ENCODE measurements around the gene OR2AE1. TPM values are rescaled to one million over a fixed set of nuclear protein-coding genes. Genes with fewer than 3 reads are reported as not detected.
A peak's percentile ranks its signal among the peaks of the same experiment; 100 is the strongest.

OR2AE1 gene, protein sequence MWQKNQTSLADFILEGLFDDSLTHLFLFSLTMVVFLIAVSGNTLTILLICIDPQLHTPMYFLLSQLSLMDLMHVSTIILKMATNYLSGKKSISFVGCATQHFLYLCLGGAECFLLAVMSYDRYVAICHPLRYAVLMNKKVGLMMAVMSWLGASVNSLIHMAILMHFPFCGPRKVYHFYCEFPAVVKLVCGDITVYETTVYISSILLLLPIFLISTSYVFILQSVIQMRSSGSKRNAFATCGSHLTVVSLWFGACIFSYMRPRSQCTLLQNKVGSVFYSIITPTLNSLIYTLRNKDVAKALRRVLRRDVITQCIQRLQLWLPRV
- not detected in 2 replicates for polyA plus RNA-seq (2013)

DNA sequence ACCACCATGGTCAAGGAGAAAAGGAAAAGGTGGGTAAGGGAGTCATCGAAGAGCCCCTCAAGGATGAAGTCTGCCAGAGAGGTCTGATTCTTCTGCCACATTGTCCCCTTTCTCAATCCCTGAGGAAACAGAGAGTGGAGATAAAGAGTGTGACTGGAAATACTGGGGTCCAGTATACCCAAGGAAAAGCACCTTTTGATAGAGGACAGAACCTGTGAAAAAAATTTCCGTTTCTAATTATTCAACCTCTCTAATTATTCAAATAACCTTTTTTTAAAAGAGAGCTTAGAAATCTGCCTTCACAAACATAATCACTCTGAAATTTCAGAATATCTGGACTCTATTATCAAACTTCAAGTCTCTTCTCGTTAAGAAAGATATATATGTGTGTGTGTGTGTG, at the start of gene OR2AE1:
TSS of gene OR2AE1 (minus strand) at position 101 of the 400 bp plus-strand sequence. CDS start at position 101, 0 bp downstream.
- no peak within 1 kb of the TSS for H3K27ac ChIP-seq (ENCODE audit: low read depth, low read length)
- H3K4me1 ChIP-seq (ENCODE audit: control insufficient read depth in 1 of 2, insufficient read depth in 2 of 2, low read length in 2 of 2) = no peaks in the 10 kb centered on the region
- H3K27me3 ChIP-seq (ENCODE audit: insufficient read depth, low read length) = no peaks in the 10 kb centered on the region
- H3K4me2 ChIP-seq (ENCODE audit: low read length) = no peak within 1 kb of the TSS
- H3K9ac ChIP-seq (ENCODE audit: low read length) = no peak within 1 kb of the TSS
- H2AK5ac ChIP-seq (ENCODE audit: low read length) = no peak within 1 kb of the TSS
- H2BK120ac ChIP-seq (ENCODE audit: insufficient read depth, low read length, poor library complexity) = no peak within 1 kb of the TSS
- H3K36me3 ChIP-seq (ENCODE audit: control insufficient read depth in 1 of 2, insufficient read depth in 2 of 2, low read length in 2 of 2) = no peaks in the 10 kb centered on the region
- H3K14ac ChIP-seq (ENCODE audit: low read length) = no peak within 1 kb of the TSS
- no peaks in the 10 kb centered on the region for H3K79me1 ChIP-seq (ENCODE audit: low read length)
- no peaks in the 10 kb centered on the region for H3K9me3 ChIP-seq (ENCODE audit: insufficient read depth, low read depth, low read length)
- no peak within 1 kb of the TSS for H4K91ac ChIP-seq (ENCODE audit: low read depth, low read length)
- no peak within 1 kb of the TSS for H3K4ac ChIP-seq (ENCODE audit: low read depth, low read length)
- peak within 1 kb of the TSS; percentile 21 for H2BK5ac ChIP-seq (ENCODE audit: low read depth, low read length, poor library complexity)
- no peak within 1 kb of the TSS for H2BK12ac ChIP-seq (ENCODE audit: low read length)
- no peak within 1 kb of the TSS for H4K12ac ChIP-seq (ENCODE audit: low read depth, low read length)
- no peak within 1 kb of the TSS for H4K8ac ChIP-seq (ENCODE audit: low read depth, low read length)
- no peak within 1 kb of the TSS for H2AFZ ChIP-seq (ENCODE audit: insufficient read depth, low read length, poor library complexity)
- H3K79me2 ChIP-seq (ENCODE audit: control insufficient read depth, insufficient read depth, low read length, poor library complexity) = no peaks in the 10 kb centered on the region
- no CpG with 5 or more reads among the region's 3 CpGs for WGBS (ENCODE audit: extremely low coverage, insufficient coverage, insufficient read length)
- no peak within 1 kb of the TSS for H3K4me3 ChIP-seq (ENCODE audit: low read depth, low read length)
- no peak within 1 kb of the TSS for H3K18ac ChIP-seq (ENCODE audit: low read length)
- no peak for DNase-seq
- H3K23ac ChIP-seq (ENCODE audit: low read length) = no peak within 1 kb of the TSS

DNA sequence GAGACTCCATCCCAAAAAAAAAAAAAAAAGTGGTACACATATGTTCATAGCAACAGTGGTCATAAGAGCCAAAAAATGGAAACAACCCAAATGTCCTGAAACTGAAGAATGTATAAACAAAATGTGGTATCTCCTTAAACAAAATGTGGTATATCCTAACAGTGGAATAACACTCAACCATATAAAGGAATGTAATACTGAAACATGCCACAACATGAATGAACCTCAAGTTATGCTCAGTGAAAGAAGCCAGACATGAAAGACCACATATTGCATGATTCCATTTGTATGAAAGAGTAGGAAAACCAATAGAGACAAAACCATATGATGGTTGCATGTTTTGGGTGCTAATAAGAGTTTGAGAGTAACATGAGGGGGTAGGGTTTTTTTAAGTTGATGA, 49.5 kb upstream of the OR2AE1 start:
- no peaks in the 10 kb centered on the region for H3K9me3 ChIP-seq (ENCODE audit: insufficient read depth, low read depth, low read length)
- H3K18ac ChIP-seq (ENCODE audit: low read length) = no peak overlapping the region
- no peak overlapping the region for H3K4me3 ChIP-seq (ENCODE audit: low read depth, low read length)
- no peaks in the 10 kb centered on the region for H3K36me3 ChIP-seq (ENCODE audit: control insufficient read depth in 1 of 2, insufficient read depth in 2 of 2, low read length in 2 of 2)
- no peak overlapping the region for H3K14ac ChIP-seq (ENCODE audit: low read length)
- no peak overlapping the region for H2BK5ac ChIP-seq (ENCODE audit: low read depth, low read length, poor library complexity)
- H2AFZ ChIP-seq (ENCODE audit: insufficient read depth, low read length, poor library complexity) = no peak overlapping the region
- no peak overlapping the region for H4K8ac ChIP-seq (ENCODE audit: low read depth, low read length)
- no peak overlapping the region for H4K12ac ChIP-seq (ENCODE audit: low read depth, low read length)
- no peaks in the 10 kb centered on the region for H3K79me2 ChIP-seq (ENCODE audit: control insufficient read depth, insufficient read depth, low read length, poor library complexity)
- H4K91ac ChIP-seq (ENCODE audit: low read depth, low read length) = no peak overlapping the region
- H3K79me1 ChIP-seq (ENCODE audit: low read length) = no peaks in the 10 kb centered on the region
- no peak overlapping the region for H2BK12ac ChIP-seq (ENCODE audit: low read length)
- no peak for DNase-seq
- H3K9ac ChIP-seq (ENCODE audit: low read length) = no peak overlapping the region
- no peak overlapping the region for H2BK120ac ChIP-seq (ENCODE audit: insufficient read depth, low read length, poor library complexity)
- no peak overlapping the region for H3K23ac ChIP-seq (ENCODE audit: low read length)
- no peak overlapping the region for H3K4me2 ChIP-seq (ENCODE audit: low read length)
- no peak overlapping the region for H2AK5ac ChIP-seq (ENCODE audit: low read length)
- no peaks in the 10 kb centered on the region for H3K4me1 ChIP-seq (ENCODE audit: control insufficient read depth in 1 of 2, insufficient read depth in 2 of 2, low read length in 2 of 2)
- H3K27me3 ChIP-seq (ENCODE audit: insufficient read depth, low read length) = no peaks in the 10 kb centered on the region
- H3K27ac ChIP-seq (ENCODE audit: low read depth, low read length) = no peak overlapping the region
- H3K4ac ChIP-seq (ENCODE audit: low read depth, low read length) = no peak overlapping the region

DNA sequence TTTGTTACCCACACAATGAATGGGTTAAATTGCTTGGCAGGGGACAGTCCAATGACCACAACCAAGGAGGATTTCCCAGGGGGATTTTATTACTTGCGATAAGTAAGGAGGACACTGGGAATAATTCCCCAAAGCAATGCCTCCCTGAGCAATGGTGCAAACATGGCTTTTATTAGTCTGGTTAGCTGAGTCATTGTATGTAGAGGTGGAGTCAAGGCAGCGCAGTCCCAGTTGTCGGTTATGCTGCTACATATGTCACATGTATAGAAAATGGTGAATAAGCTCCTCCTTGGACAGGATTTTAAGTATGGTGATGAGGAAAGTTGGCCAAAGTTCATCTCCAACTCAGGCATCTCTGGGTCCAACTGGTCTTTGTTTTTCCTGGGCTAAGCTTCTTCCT, 46.4 kb upstream of the OR2AE1 start:
- H3K27me3 ChIP-seq (ENCODE audit: insufficient read depth, low read length) = no peaks in the 10 kb centered on the region
- peaks cover 3% of the 10 kb centered on the region for H3K9me3 ChIP-seq (ENCODE audit: insufficient read depth, low read depth, low read length)
- no peak for DNase-seq
- H4K12ac ChIP-seq (ENCODE audit: low read depth, low read length) = no peak overlapping the region
- no peak overlapping the region for H3K14ac ChIP-seq (ENCODE audit: low read length)
- no peak overlapping the region for H4K91ac ChIP-seq (ENCODE audit: low read depth, low read length)
- H4K8ac ChIP-seq (ENCODE audit: low read depth, low read length) = no peak overlapping the region
- no peak overlapping the region for H3K4me2 ChIP-seq (ENCODE audit: low read length)
- H2AFZ ChIP-seq (ENCODE audit: insufficient read depth, low read length, poor library complexity) = no peak overlapping the region
- no peaks in the 10 kb centered on the region for H3K4me1 ChIP-seq (ENCODE audit: control insufficient read depth in 1 of 2, insufficient read depth in 2 of 2, low read length in 2 of 2)
- H2BK5ac ChIP-seq (ENCODE audit: low read depth, low read length, poor library complexity) = no peak overlapping the region
- H3K79me1 ChIP-seq (ENCODE audit: low read length) = no peaks in the 10 kb centered on the region
- H3K4me3 ChIP-seq (ENCODE audit: low read depth, low read length) = no peak overlapping the region
- no peak overlapping the region for H2BK12ac ChIP-seq (ENCODE audit: low read length)
- no peaks in the 10 kb centered on the region for H3K36me3 ChIP-seq (ENCODE audit: control insufficient read depth in 1 of 2, insufficient read depth in 2 of 2, low read length in 2 of 2)
- H3K4ac ChIP-seq (ENCODE audit: low read depth, low read length) = no peak overlapping the region
- H3K18ac ChIP-seq (ENCODE audit: low read length) = no peak overlapping the region
- H2AK5ac ChIP-seq (ENCODE audit: low read length) = no peak overlapping the region
- H3K9ac ChIP-seq (ENCODE audit: low read length) = no peak overlapping the region
- H3K27ac ChIP-seq (ENCODE audit: low read depth, low read length) = no peak overlapping the region
- no peak overlapping the region for H3K23ac ChIP-seq (ENCODE audit: low read length)
- H3K79me2 ChIP-seq (ENCODE audit: control insufficient read depth, insufficient read depth, low read length, poor library complexity) = peaks cover 2% of the 10 kb centered on the region
- WGBS (ENCODE audit: extremely low coverage, insufficient coverage, insufficient read length) = no CpG with 5 or more reads among the region's 3 CpGs
- H2BK120ac ChIP-seq (ENCODE audit: insufficient read depth, low read length, poor library complexity) = no peak overlapping the region

DNA sequence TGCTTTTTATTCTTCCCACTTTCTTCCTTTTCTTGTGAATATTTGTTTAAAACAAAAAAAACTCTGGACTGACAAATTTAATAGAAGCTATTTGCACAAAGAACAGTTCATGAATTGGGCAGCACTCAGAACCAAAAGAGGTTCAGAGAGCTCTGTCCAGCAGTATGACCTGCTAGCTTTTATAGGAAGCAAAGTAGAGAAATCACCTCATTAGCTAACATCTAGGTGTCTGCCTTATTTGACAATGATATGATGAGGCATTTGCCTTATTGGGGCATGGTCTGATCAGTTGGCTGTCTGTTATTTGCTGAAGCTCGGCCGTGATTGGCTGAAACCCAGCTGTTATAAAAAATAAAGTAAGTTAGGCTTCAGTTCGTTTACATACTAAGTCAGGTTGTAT, 43.3 kb upstream of the OR2AE1 start:
- Histone ChIP-seq H3K14ac (ENCODE audit: low read length) (no peak overlapping the region), H2BK120ac (ENCODE audit: insufficient read depth, low read length, poor library complexity) (no peak overlapping the region), H3K4ac (ENCODE audit: low read depth, low read length) (no peak overlapping the region), H3K79me1 (ENCODE audit: low read length) (no peaks in the 10 kb centered on the region), H2BK5ac (ENCODE audit: low read depth, low read length, poor library complexity) (no peak overlapping the region), H3K4me1 (ENCODE audit: control insufficient read depth in 1 of 2, insufficient read depth in 2 of 2, low read length in 2 of 2) (no peaks in the 10 kb centered on the region), H3K27ac (ENCODE audit: low read depth, low read length) (no peak overlapping the region), H4K12ac (ENCODE audit: low read depth, low read length) (no peak overlapping the region), H3K36me3 (ENCODE audit: control insufficient read depth in 1 of 2, insufficient read depth in 2 of 2, low read length in 2 of 2) (no peaks in the 10 kb centered on the region), H3K9me3 (ENCODE audit: insufficient read depth, low read depth, low read length) (peaks cover 3% of the 10 kb centered on the region), H3K9ac (ENCODE audit: low read length) (no peak overlapping the region), H2AFZ (ENCODE audit: insufficient read depth, low read length, poor library complexity) (no peak overlapping the region), H3K79me2 (ENCODE audit: control insufficient read depth, insufficient read depth, low read length, poor library complexity) (peaks cover 2% of the 10 kb centered on the region), H2AK5ac (ENCODE audit: low read length) (no peak overlapping the region), H4K8ac (ENCODE audit: low read depth, low read length) (no peak overlapping the region), H3K23ac (ENCODE audit: low read length) (no peak overlapping the region), H3K4me3 (ENCODE audit: low read depth, low read length) (no peak overlapping the region), H3K18ac (ENCODE audit: low read length) (no peak overlapping the region), H4K91ac (ENCODE audit: low read depth, low read length) (no peak overlapping the region), H2BK12ac (ENCODE audit: low read length) (no peak overlapping the region), H3K27me3 (ENCODE audit: insufficient read depth, low read length) (no peaks in the 10 kb centered on the region), H3K4me2 (ENCODE audit: low read length) (no peak overlapping the region)
- DNase-seq = no peak
- no CpG with 5 or more reads among the region's 3 CpGs for WGBS (ENCODE audit: extremely low coverage, insufficient coverage, insufficient read length)

Measured in trophoblast cell (in vitro differentiated cells and primary cell).